ENCODE measurements around the gene POLA1.

- TF ChIP-seq CTCF (IDR thresholded peaks at IDR 0.05) (no peak), POLR2A (IDR thresholded peaks at IDR 0.05) (no peak)
Observed at GRCh38 chrX:24988314-24988713, 294.6 kb downstream of the POLA1 start.

Data from heart left ventricle (tissue), 13 donors.